Measurements from ENCODE around the gene KRT36.

DNA sequence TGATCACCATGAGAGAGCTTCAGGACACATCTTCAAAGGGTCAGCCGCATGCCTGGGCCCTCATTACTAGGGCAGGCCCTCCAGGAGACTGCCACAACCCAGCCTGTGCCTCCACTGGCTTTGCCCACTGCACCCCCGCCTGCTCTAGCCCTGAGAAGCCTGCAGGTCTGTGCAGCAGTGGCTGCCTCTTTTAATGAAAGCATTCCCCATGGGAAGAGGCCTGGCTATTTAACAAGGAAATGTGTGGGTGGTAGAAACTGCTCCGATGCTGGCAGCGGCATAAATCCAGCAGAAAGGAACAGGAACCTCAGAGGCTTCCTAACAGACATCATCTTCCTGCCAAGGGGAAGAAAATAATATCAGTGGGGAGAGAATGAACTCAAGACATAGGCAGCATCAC lies 22.1 kb downstream of the KRT36 start:
- TF ChIP-seq, protein P1, sequence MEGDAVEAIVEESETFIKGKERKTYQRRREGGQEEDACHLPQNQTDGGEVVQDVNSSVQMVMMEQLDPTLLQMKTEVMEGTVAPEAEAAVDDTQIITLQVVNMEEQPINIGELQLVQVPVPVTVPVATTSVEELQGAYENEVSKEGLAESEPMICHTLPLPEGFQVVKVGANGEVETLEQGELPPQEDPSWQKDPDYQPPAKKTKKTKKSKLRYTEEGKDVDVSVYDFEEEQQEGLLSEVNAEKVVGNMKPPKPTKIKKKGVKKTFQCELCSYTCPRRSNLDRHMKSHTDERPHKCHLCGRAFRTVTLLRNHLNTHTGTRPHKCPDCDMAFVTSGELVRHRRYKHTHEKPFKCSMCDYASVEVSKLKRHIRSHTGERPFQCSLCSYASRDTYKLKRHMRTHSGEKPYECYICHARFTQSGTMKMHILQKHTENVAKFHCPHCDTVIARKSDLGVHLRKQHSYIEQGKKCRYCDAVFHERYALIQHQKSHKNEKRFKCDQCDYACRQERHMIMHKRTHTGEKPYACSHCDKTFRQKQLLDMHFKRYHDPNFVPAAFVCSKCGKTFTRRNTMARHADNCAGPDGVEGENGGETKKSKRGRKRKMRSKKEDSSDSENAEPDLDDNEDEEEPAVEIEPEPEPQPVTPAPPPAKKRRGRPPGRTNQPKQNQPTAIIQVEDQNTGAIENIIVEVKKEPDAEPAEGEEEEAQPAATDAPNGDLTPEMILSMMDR (IDR thresholded peaks at IDR 0.05): no peak
- no peak for TF ChIP-seq EZH2 (IDR thresholded peaks at IDR 0.05; ENCODE audit: borderline replicate concordance, insufficient read depth, low read depth, low read length, poor library complexity, severe bottlenecking)
